Measurements from ENCODE around the gene MAP3K9.

The MAP3K9 gene

DNA sequence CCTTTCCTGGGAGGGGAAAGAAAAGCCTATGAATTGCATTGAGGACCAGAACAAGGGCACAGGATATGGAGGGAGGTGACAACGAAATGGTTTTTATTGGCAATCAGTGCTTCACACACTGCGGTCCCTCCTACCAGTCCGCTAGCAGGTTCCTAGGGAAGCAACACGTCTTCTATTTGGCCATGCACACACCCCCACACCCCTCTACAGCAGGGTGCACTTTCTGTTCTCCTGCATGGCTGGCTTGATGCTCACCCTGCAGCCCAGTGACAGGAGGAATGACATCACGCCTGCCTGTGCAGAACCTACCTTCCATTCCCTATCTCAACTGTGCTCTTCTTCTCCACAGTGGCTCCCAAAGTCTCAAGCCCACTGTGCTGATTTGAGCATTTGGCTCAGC, 109.7 kb downstream of the MAP3K9 start:
- no peak for DNase-seq (ENCODE audit: low read depth in 3 of 3)

DNA sequence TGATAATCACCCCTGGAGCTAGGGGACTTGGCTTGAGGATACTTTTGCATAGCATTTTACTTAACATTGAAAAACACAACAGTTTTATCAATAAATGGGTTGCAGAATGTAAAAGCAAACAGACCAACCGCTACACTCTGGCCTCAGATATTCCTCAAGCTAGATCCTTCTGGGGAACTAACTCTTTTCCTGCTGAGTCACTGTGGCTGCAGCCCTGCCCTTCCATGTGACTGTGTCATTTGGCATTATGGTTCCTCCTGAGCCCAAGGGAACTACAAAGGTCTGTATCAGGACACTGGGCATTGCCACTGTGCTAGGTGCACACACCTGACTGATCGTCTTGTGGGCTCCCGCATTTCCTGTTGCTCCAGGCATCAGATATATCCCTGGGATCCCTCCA, 111.0 kb downstream of the MAP3K9 start:
- no peak for DNase-seq (ENCODE audit: low read depth in 3 of 3)

DNA sequence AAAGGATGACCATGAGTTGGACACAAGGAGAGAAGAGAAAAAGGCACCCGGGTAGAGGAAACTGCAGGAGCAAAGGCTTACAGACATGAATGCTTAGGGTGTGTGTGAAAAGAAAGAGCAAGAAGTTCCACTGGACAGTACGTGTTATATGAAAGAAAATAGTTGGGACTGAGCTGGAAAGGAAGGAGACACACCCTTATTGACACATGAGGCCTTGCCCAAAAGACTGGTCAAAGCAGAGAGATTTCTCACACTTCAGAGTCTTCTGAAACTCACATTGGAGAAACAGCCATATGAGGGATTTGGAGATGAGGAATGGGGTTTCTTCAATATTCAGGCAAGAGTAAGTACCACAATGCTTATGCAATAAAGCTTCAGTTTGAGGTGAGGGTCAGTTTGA, 111.6 kb downstream of the MAP3K9 start:
- no peak for DNase-seq (ENCODE audit: low read depth in 3 of 3)

- DNase-seq (ENCODE audit: low read depth in 3 of 3), result no peak
Observed at GRCh38 chr14:70696026-70696425, 113.3 kb downstream of the MAP3K9 start.

- no peak for DNase-seq (ENCODE audit: low read depth in 3 of 3)
Observed at GRCh38 chr14:70692210-70692609, 117.1 kb downstream of the MAP3K9 start.

DNA sequence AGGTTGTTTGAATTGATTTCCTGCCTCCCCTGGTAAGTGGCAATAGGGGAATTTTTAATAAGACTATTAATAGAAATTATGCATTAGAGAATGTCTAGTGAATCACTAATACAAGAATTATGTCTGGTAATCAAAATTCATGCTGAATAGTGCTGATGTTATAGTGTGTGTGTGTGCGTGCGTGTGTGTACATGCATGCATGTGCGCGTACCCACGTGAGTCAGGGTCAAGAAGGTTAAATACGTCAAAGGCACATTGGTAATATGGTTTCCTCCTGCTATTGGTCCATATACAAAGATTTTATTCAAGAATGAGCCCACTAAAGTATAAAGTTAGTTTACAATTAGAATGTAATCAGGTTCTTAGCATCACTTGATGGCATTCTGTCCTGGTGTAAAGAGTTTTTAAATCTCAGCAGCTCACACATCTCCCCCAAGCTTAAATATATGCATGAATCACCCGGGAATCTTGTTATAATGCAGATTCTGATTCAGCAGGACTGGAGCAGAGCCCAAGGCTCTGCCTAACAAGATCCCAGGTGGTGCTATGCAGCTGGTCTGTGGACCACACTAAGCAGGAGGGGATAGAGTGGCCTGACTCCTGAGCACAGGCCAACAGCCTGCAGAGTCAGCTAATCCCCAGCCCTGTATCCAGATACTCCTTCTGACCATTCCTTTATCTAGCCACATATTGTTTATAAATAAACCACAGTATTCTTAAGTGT, 123.7 kb downstream of the MAP3K9 start:
- no peak for DNase-seq (ENCODE audit: low read depth in 3 of 3)

DNA sequence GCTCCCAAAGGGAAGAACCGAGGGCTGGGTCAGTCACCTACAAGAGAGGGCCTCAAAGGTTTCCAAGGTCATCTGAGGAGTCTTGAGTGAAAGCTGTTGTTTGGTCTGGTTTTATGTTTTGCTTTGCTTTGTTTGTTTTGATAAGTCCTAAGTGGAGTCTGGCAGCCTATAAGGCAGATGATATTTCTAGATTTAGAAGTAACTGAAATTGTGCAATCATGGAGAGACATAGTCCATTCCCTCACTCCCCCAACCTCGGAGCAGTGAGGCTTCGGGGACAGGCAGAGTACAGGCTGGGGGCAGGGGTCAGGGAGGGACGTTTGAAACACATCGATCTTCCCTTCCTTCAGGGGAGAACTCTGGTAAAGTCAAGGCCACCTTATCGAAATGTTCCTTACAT, 125.3 kb downstream of the MAP3K9 start:
- no peak for DNase-seq (ENCODE audit: low read depth in 3 of 3)

GRCh38 chr14:70680748-70681147, 128.6 kb downstream of the MAP3K9 start:
- DNase-seq (ENCODE audit: low read depth in 3 of 3), result no peak

DNA sequence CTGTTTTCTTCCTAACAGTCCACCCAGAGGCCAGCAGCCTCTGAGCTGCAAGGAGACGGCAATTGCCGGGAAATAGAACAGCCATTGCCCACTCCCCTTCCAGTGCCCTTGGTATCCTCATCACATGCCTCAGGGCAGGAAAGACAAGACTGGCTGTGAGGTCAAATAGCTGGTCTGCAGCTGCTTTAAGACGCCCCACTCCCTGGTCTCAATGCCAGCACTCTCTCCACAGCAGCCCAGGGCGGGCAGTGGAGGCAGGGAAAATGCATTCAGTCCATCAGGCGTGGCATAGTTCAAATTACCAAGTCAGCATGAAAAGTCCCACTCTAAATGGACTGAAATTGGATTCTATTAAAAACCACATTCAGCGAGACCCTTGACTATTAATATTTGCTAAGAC, 132.0 kb downstream of the MAP3K9 start:
- DNase-seq (ENCODE audit: low read depth in 3 of 3), result no peak
